AG09309 (cell line): ENCODE results near the gene RAMP3.
"Not testable (repeated sequence)": the region's sequence is repeated elsewhere in the genome, so short reads cannot be mapped to it uniquely, and the experiment has no call there.

Experiments
- DNase-seq: peaks from one replicate; pipeline ENCODE4 v3.0.0-alpha.2; 2010; ENCODE audit warnings: low read depth
- H3K4me3 ChIP-seq: 2 replicates; pipeline ENCODE4 v1.5.1; 2011; ENCODE audit warnings: mild to moderate bottlenecking, low read depth, low read length, moderate library complexity; ENCODE audit not compliant: control insufficient read depth
- CTCF ChIP-seq: IDR thresholded peaks from 2 replicates; pipeline ENCODE4 v1.5.1; 2011; ENCODE audit warnings: mild to moderate bottlenecking, low read depth, low read length, inconsistent platforms; ENCODE audit not compliant: insufficient read depth, control insufficient read depth; ENCODE audit errors: missing control alignments

The RAMP3 gene

GRCh38 chr7:45203036-45203435 is 45.4 kb downstream of the RAMP3 start:
- TF ChIP-seq CTCF = no peak
- H3K4me3 ChIP-seq = no peak overlapping the region
- no peak for DNase-seq

- no peak overlapping the region for H3K4me3 ChIP-seq
- no peak for TF ChIP-seq CTCF
- DNase-seq = no peak
Measured at GRCh38 chr7:45203459-45203858, 45.9 kb downstream of the RAMP3 start.

- H3K4me3 ChIP-seq = peak overlapping the region; percentile 23
- no peak for TF ChIP-seq CTCF
- DNase-seq = peak; percentile 42
Measured at GRCh38 chr7:45203936-45204445, 46.4 kb downstream of the RAMP3 start.

- not testable (repeated sequence) for DNase-seq
Measured at GRCh38 chr7:45206266-45206665, 48.7 kb downstream of the RAMP3 start.

GRCh38 chr7:45209909-45210308 is 52.3 kb downstream of the RAMP3 start:
- H3K4me3 ChIP-seq, DNase-seq: not testable (repeated sequence)

More at GRCh38 chr7:45206266-45206665, 48.7 kb downstream of the RAMP3 start:
- H3K4me3 ChIP-seq = not testable (repeated sequence)

GRCh38 chr7:45211066-45211465 is 53.5 kb downstream of the RAMP3 start:
- TF ChIP-seq CTCF = no peak
- no peak overlapping the region for H3K4me3 ChIP-seq
- no peak for DNase-seq

GRCh38 chr7:45211958-45212357 is 54.4 kb downstream of the RAMP3 start:
- no peak overlapping the region for H3K4me3 ChIP-seq
- no peak for TF ChIP-seq CTCF
- no peak for DNase-seq

GRCh38 chr7:45212606-45213005 is 55.0 kb downstream of the RAMP3 start:
- TF ChIP-seq CTCF = no peak
- H3K4me3 ChIP-seq = no peak overlapping the region
- DNase-seq = no peak
